Measurements from ENCODE around the gene EME1.

Gene EME1

DNA sequence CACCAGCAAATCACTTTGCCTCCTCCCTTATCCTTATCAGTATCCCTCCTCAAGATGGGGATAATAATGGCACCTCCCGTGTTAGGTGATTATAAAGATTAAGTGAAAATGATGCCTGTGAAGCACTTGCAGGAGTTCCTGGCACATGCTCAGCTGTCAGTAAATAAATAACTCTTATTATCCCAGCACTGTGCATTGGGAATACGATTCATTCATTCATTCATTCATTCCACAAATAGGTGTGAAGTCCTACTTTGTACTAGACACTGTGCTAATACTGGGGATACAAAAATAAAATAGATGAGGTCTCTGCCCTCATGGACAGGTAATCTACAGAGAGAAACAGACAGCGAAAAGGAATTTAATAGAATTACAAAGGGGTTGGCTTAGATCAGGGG is 25.1 kb upstream of the EME1 start:
- no peak for DNase-seq (ENCODE audit: low read depth)

DNA sequence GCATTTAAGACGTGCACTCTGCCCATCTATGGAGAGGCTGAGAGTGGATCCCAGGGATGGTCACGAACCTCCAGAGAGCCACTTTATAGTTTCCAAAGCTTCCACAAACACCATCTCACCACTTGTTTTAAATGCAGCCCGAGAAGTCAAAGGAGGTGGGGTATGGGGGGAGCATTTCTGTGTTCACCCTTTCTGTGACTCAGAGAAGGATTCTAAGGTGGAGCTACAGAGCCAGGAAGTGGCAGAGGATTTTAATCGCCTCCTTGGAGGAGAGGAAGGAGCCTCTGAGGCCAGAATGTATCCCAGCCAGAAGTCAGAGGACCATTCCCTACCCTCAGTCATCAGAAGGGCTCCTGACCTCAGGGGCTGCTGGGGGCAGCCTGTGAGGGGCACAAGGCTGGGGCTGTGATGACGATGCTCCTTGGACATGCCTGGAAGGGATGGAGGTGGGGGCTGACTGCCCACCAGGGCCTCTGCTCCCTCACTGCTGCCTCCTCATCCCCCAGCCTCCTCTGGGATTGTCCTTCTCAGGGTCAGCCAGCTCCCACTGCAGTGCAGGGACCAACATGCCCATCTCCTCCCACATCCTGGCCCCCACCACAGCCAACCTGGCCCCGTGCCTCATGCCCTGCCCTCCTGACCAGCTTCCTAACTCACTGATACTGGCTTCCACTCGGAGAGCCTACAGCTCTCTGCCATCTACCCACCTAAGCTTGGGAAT is 24.3 kb upstream of the EME1 start:
- no peak for DNase-seq (ENCODE audit: low read depth)

DNA sequence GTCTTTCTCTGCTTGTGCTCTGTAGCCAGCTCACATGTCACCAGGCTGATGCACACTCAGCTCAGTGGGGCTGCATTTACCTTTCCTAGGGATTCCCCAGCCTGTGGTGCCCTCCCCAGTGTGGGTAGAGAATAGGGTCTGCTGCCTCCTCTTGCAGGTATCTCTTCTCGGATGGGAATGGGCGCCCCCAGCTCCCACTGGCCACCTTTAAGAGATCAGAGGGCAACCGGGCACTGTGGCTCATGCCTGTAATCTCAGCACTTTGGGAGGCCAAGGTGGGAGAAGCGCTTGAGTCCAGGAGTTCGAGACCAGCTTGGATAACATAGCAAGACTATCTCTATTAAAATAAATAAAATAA is 23.8 kb upstream of the EME1 start:
- DNase-seq (ENCODE audit: low read depth) = no peak

DNA sequence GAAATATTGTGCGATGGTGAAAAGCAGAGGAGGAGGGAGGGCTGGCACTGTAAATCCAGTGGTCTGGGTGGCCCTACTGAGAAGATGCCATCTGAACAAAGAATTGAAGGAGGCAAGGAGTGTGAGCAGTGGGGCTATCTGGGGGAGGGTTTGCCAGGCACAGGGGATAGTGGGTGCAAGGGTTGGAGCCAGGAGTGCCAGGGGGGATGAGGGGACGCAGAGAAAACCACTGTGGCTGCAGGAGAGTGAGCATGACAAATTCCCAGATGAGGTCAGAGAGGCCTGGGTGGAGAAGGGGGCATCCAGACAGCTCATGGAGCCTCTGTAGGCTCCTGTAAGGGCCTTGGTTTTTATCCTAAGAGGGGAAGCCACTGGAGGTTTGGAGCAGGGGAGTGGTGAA is 22.3 kb upstream of the EME1 start:
- DNase-seq (ENCODE audit: low read depth) = no peak

- DNase-seq (ENCODE audit: low read depth) = no peak
These were observed 20.8 kb upstream of the EME1 start for GRCh38 chr17:50352072-50352692.

DNA sequence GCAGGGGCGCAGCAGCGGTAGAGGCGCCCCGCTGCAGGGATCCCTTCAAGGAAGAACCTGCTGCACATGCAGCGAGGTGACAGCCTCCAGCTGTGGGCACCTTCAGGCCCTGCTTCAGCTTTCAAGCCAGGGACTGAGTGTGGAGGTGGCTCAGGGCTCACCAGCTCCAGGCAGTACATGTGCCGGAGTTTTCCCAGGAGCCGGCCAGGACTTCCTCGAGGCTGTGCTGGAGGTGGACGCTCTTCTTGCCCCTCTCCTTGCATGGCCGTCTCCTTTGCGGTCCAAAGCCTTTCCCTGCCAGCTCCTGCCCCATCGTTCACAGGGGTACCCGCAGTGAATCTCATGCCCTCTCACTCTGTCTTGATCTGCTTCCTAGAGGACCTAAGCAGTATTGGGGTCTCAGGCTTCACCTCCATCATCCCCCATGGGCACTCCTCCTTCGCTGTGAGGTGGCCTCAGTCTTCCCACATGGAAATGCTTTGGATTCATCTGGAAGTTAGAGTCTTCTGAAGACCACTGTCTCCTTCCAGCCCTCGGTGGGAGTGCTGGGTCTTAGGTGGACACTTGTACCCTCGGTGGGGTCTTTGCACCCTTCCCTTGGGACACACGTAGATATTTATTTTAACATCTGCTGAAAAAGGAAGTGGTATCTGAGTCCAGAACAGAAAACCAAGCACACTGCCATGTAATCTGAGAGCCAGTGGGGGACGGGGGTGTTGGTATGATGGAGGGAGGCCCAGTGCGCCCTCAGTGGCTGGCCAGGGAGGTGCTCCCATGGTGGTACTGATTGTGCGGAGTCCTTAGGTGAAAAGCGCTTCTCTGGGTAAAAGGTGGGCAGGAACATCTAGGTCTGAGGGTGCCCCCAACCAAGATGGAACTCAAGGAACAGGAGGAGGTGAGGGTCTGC is 20.1 kb upstream of the EME1 start:
- no peak for DNase-seq (ENCODE audit: low read depth)

DNA sequence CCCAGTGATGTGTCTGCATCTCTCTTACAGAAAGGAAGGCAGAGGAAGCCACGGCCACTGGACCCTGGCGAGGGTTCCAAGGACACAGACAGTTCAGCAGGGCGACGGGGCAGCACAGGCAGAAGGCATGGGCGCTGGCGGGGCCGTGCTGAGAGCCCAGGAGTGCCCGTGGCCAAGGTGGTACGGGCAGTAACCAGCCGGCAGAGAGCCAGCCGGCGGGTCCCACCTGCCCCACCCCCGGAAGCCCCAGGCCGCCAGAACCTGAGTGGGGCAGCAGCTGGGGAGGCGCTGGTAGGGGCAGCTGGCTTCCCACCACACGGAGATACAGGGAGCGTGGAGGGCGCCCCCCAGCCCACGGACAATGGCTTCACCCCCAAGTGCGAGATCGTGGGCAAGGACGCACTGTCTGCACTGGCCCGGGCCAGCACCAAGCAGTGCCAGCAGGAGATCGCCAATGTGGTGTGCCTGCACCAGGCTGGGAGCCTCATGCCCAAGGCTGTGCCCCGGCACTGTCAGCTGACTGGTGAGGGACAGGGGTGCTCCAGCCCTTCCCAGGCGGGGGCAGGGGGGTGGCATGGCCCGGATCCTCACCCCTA is 19.3 kb upstream of the EME1 start:
- DNase-seq (ENCODE audit: low read depth) = no peak

DNA sequence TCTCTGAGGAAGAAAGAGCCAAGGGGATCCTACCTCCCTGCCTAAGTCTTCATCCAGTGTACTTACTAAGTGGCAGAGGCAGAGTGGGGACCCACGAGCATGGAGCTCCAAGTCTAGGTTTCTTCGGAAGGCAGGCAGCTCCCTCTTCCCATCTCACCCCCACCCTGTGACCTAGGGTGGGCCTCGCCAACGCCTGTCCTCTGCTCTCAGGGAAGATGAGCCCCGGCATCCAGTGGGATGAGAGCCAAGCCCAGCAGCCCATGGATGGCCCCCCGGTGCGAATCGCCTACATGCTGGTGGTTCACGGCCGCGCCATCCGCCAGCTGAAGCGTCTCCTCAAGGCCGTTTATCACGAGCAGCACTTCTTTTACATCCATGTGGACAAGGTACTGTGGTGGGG is 18.8 kb upstream of the EME1 start:
- DNase-seq (ENCODE audit: low read depth) = no peak

GRCh38 chr17:50354776-50355175 is 18.3 kb upstream of the EME1 start:
- no peak for DNase-seq (ENCODE audit: low read depth)

GRCh38 chr17:50355336-50355700 is 17.7 kb upstream of the EME1 start:
- DNase-seq (ENCODE audit: low read depth) = no peak

GRCh38 chr17:50355701-50356341 is 17.2 kb upstream of the EME1 start:
- DNase-seq (ENCODE audit: low read depth) = no peak

GRCh38 chr17:50356418-50356817 is 16.6 kb upstream of the EME1 start:
- DNase-seq (ENCODE audit: low read depth) = no peak

DNA sequence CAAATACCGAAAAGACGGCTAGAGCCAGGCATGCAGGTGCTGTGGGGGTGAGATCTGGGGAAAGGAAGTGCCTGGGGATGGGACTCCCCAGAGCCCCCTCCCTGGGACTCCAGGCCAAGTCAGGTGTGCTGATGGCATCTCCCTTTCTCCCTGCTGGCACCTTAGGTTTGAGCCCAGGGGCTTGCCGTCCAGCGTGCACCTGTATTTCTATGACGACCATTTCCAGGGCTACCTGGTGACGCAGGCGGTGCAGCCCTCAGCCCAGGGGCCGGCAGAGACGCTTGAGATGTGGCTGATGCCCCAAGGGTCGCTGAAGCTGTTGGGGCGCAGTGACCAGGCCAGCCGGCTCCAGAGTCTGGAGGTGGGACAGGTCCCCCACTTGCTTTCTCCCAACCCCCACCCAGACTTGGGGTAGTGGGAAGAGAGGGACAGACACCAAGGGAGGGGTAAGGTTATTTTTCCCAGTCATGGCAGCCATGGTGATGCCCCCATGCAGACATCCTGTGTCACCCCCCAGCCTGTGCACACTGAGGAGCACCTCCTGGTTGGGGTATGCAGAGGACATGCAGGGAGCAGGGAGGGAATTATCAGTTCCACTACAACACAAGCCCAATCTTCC is 16.0 kb upstream of the EME1 start:
- no peak for DNase-seq (ENCODE audit: low read depth)

- no peak for DNase-seq (ENCODE audit: low read depth)
These were observed 14.9 kb upstream of the EME1 start for GRCh38 chr17:50358177-50358576.

GRCh38 chr17:50359005-50359699 is 13.9 kb upstream of the EME1 start:
- no peak for DNase-seq (ENCODE audit: low read depth)

DNA sequence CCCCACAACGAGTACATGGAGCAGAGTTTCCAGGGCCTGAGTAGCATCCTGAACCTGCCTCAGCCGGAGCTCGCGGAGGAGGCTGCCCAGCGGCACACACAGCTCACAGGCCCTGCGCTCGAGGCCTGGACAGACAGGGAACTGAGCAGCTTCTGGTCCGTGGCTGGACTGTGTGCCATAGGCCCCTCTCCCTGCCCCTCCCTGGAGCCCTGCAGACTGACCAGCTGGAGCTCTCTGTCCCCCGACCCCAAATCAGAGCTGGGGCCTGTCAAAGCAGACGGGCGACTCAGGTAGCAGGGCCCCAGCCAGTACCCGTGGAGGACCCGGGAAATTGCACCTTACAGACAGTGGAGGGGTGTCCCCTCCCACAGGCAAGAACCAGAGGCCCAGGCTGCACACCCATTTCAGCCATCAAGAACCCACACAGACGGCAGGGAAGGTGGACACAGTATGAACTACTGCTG is 13.0 kb upstream of the EME1 start:
- no peak for DNase-seq (ENCODE audit: low read depth)

DNA sequence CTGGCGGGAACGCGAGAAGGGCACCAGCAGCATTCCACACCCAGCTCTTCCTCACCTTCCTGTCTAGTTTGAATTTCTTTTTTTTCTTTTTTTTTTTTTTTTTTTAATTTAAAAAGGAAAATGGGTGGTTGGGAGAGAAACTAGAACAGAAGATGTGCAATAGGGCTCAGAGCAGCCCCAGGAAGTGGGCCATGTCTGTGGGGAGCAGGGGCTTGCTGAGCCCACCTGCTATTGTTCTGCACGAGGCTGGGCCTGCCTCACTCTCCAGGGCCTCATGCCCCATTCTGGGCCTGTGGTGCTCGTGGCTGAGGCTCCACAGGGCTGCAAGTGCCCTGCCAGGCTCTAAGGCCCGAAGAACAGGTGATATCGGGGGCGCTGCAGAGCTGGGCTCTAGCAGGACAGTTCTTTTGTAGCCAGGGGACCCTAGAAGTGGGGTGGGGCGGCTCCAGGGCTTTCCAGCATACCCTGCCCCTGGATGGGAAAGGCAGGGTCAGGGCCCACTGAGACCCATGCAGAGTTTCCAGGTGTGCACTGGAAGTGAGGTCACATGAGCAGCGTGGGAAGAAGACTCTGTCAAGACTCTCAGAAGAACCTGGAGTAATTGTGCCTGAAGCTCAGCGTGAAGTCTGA is 12.4 kb upstream of the EME1 start:
- DNase-seq (ENCODE audit: low read depth) = no peak

DNA sequence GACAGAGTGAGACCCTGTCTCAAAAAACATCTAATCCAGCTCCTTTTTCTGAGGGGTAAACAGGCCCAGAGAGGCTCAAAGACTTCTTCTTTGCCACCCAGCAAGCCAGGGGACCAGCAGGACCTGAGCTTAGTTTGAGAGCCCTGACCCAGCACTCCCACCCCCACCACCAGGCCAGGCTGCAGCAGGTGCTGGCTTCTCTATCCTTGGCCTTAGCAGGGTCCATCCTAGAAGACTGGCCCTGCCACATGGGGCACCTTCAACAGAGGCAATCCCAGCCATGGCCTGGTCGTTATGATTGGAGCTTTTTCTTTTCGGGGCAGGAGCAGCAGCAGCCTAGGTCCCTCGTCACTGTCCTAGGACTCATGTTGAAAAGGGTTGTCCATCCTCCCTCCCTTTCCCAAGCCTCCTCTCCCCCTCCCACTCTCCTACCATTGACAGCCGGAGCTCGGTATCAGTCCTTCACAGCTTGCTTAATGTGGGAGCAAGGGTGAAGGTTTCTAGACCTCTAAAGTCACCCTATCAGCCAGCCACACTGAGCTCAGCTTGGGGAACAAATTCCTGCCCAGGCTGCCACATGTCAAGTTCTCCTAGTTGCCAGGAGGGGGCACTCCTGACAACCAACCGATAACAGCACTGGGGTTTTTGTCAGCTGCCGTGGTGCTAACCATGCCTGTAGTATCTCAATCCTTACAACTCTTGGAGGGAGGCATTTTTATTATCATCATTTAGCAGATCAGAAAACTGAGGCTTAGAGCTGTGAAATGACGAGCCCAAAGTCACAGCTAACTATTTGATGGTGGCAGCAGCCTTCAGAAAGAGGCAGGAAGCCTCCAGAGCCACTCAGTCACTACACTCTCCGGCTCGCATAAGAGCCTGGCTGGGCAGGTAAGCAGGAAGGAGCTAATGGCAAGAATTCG is 11.2 kb upstream of the EME1 start:
- DNase-seq (ENCODE audit: low read depth) = peak; percentile 37

DNA sequence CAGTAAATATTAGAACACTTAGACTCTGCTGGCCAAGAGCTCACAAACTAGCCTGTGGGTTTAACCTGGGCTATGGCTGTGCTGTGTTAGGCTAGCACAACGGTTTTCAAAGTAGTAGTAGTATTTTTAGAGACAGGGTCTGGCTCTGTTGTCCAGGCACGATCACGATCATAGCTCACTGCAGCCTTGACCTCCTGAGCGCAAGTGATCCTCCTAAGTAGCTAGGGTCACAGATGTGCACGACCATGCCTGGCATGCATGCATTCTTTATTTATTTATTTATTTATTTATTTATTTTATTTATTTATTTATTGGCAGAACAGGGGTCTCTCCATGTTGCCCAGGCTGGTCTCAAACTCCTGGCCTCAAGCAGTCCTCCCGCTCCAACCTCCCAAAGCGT is 10.4 kb upstream of the EME1 start:
- no peak for DNase-seq (ENCODE audit: low read depth)

All from activated T-helper 9 cell treated with anti-CD3 and anti-CD28 coated beads, Interleukin-2, amount 50 U/mL, for 16 hours (primary cell).